ENCODE results near the gene SPIRE2. TPM values are rescaled to one million over a fixed set of nuclear protein-coding genes. Genes with fewer than 3 reads are reported as not detected.
A peak's percentile ranks its signal among the peaks of the same experiment; 100 is the strongest.

The SPIRE2 gene
- total and polyA plus RNA-seq, 9 of the 15 experiments (the other 6 are each of a cell fraction or from before 2014, with no cell fraction given), result 0.70 to 7.5 (median 4.6) TPM

DNA sequence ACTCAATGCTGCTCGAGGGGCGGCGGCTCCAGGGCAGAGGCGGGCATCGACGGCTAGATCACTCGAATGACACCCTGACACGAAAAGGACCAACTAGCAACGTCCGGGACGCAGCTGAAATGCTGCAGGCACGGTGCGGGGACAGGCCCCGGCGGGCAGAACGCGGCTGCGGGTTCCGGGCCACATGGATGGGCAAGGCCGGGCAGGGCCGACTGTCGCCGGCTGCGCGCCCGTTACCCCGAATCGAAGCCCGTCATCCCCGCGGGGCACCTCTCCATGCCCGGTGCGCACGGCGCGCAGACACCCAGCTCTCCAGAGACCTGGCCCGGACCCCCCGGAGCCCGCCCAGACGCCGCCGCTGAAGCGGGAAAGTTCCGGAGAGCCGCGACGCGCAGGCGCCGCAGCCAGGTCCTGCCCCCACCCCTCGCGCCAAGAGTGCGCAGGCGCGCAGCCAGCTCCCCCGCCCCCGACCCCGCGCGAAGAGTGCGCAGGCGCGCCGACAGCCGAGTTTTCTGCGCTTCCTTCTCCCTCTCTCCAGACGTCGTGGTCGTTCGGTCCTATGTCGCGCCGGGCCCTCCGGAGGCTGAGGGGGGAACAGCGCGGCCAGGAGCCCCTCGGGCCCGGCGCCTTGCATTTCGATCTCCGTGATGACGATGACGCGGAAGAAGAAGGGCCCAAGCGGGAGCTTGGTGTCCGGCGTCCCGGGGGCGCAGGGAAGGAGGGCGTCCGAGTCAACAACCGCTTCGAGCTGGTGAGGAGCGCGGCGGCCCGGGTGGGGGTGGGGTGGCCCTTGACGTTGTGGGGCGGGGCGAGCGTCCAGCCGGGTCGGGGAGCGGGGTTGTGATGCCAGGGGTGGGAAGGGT is 45.1 kb downstream of the SPIRE2 start, which contains the start of gene TCF25 (continued):
- TF ChIP-seq, protein P1, sequence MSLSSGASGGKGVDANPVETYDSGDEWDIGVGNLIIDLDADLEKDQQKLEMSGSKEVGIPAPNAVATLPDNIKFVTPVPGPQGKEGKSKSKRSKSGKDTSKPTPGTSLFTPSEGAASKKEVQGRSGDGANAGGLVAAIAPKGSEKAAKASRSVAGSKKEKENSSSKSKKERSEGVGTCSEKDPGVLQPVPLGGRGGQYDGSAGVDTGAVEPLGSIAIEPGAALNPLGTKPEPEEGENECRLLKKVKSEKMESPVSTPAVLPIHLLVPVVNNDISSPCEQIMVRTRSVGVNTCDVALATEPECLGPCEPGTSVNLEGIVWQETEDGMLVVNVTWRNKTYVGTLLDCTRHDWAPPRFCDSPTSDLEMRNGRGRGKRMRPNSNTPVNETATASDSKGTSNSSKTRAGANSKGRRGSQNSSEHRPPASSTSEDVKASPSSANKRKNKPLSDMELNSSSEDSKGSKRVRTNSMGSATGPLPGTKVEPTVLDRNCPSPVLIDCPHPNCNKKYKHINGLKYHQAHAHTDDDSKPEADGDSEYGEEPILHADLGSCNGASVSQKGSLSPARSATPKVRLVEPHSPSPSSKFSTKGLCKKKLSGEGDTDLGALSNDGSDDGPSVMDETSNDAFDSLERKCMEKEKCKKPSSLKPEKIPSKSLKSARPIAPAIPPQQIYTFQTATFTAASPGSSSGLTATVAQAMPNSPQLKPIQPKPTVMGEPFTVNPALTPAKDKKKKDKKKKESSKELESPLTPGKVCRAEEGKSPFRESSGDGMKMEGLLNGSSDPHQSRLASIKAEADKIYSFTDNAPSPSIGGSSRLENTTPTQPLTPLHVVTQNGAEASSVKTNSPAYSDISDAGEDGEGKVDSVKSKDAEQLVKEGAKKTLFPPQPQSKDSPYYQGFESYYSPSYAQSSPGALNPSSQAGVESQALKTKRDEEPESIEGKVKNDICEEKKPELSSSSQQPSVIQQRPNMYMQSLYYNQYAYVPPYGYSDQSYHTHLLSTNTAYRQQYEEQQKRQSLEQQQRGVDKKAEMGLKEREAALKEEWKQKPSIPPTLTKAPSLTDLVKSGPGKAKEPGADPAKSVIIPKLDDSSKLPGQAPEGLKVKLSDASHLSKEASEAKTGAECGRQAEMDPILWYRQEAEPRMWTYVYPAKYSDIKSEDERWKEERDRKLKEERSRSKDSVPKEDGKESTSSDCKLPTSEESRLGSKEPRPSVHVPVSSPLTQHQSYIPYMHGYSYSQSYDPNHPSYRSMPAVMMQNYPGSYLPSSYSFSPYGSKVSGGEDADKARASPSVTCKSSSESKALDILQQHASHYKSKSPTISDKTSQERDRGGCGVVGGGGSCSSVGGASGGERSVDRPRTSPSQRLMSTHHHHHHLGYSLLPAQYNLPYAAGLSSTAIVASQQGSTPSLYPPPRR (CRISPR knock-in tag; IDR thresholded peaks at IDR 0.05; ENCODE audit: borderline replicate concordance), result no peak
- TF ChIP-seq, protein P2, sequence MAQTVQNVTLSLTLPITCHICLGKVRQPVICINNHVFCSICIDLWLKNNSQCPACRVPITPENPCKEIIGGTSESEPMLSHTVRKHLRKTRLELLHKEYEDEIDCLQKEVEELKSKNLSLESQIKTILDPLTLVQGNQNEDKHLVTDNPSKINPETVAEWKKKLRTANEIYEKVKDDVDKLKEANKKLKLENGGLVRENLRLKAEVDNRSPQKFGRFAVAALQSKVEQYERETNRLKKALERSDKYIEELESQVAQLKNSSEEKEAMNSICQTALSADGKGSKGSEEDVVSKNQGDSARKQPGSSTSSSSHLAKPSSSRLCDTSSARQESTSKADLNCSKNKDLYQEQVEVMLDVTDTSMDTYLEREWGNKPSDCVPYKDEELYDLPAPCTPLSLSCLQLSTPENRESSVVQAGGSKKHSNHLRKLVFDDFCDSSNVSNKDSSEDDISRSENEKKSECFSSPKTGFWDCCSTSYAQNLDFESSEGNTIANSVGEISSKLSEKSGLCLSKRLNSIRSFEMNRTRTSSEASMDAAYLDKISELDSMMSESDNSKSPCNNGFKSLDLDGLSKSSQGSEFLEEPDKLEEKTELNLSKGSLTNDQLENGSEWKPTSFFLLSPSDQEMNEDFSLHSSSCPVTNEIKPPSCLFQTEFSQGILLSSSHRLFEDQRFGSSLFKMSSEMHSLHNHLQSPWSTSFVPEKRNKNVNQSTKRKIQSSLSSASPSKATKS (CRISPR knock-in tag; IDR thresholded peaks at IDR 0.05), result no peak
- TF ChIP-seq, protein P3, sequence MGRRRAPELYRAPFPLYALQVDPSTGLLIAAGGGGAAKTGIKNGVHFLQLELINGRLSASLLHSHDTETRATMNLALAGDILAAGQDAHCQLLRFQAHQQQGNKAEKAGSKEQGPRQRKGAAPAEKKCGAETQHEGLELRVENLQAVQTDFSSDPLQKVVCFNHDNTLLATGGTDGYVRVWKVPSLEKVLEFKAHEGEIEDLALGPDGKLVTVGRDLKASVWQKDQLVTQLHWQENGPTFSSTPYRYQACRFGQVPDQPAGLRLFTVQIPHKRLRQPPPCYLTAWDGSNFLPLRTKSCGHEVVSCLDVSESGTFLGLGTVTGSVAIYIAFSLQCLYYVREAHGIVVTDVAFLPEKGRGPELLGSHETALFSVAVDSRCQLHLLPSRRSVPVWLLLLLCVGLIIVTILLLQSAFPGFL (CRISPR knock-in tag; IDR thresholded peaks at IDR 0.05), result no peak
- TF ChIP-seq DIDO1 (tag; IDR thresholded peaks at IDR 0.05; ENCODE audit: low read depth), result no peak
- TF ChIP-seq OTX1 (CRISPR knock-in tag; IDR thresholded peaks at IDR 0.05), result no peak
- no peak for TF ChIP-seq RCOR1 (IDR thresholded peaks at IDR 0.05; ENCODE audit: borderline replicate concordance in 1 of 2, low read depth in 2 of 2, low read length in 2 of 2)
- TF ChIP-seq ZNF133 (CRISPR knock-in tag; IDR thresholded peaks at IDR 0.05), result no peak
- no peak for TF ChIP-seq HNRNPK (IDR thresholded peaks at IDR 0.05; ENCODE audit: low read depth, low read length, poor library complexity, severe bottlenecking)
- TF ChIP-seq NFE2 (IDR thresholded peaks at IDR 0.05; ENCODE audit: low read depth), result no peak
- no peak for TF ChIP-seq NCOA1 (IDR thresholded peaks at IDR 0.05; ENCODE audit: low read depth)
- TF ChIP-seq NBN (IDR thresholded peaks at IDR 0.05; ENCODE audit: low read depth), result peak; percentile 69; the same call in 1 of the 2 replicates
- TF ChIP-seq ZNF354B (CRISPR knock-in tag; IDR thresholded peaks at IDR 0.05), result no peak
- TF ChIP-seq ZBTB7A (IDR thresholded peaks at IDR 0.05; ENCODE audit: borderline replicate concordance, control insufficient read depth, low read depth, low read length), result peak; percentile 25
- TF ChIP-seq, protein P4, sequence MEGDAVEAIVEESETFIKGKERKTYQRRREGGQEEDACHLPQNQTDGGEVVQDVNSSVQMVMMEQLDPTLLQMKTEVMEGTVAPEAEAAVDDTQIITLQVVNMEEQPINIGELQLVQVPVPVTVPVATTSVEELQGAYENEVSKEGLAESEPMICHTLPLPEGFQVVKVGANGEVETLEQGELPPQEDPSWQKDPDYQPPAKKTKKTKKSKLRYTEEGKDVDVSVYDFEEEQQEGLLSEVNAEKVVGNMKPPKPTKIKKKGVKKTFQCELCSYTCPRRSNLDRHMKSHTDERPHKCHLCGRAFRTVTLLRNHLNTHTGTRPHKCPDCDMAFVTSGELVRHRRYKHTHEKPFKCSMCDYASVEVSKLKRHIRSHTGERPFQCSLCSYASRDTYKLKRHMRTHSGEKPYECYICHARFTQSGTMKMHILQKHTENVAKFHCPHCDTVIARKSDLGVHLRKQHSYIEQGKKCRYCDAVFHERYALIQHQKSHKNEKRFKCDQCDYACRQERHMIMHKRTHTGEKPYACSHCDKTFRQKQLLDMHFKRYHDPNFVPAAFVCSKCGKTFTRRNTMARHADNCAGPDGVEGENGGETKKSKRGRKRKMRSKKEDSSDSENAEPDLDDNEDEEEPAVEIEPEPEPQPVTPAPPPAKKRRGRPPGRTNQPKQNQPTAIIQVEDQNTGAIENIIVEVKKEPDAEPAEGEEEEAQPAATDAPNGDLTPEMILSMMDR (IDR thresholded peaks at IDR 0.05 in 2 of 3, conservative IDR thresholded peaks at IDR 0.05 in 1 of 3; ENCODE audit: insufficient read depth in 2 of 3, low read depth in 1 of 3, low read length in 3 of 3), result no peak
- TF ChIP-seq ARID2 (IDR thresholded peaks at IDR 0.05), result no peak
- TF ChIP-seq ELF2 (CRISPR knock-in tag; IDR thresholded peaks at IDR 0.05), result no peak
- no peak for TF ChIP-seq RAD51 (IDR thresholded peaks at IDR 0.05; ENCODE audit: borderline replicate concordance, low read depth)
- TF ChIP-seq MEF2D (tag; conservative IDR thresholded peaks at IDR 0.05; ENCODE audit: low read depth), result no peak

Measured in K562 (cell line).